ENCODE measurements around the gene GRK5.

- TF ChIP-seq CTCF (conservative IDR thresholded peaks at IDR 0.05 in 1 of 2, IDR thresholded peaks at IDR 0.05 in 1 of 2; ENCODE audit: extremely low read depth in 1 of 2, insufficient read depth in 1 of 2, low read depth in 1 of 2, low read length in 2 of 2): no peak
- no peak for TF ChIP-seq EZH2 (IDR thresholded peaks at IDR 0.05; ENCODE audit: borderline replicate concordance, low read length)
Observed at GRCh38 chr10:119489991-119490326, 282.6 kb downstream of the GRK5 start.

All from mammary epithelial cell (primary cell).